ENCODE results near the gene SEM1.

- no peak for TF ChIP-seq CTCF (optimal IDR thresholded peaks at IDR 0.05 in 1 of 3, IDR thresholded peaks at IDR 0.05 in 1 of 3, conservative IDR thresholded peaks at IDR 0.05 in 1 of 3; ENCODE audit: extremely low read depth in 1 of 3, insufficient read depth in 2 of 3, low read length in 3 of 3)
- no peak for TF ChIP-seq EZH2 (IDR thresholded peaks at IDR 0.05; ENCODE audit: low read length)
Observed at GRCh38 chr7:96669812-96670211, 39.8 kb downstream of the SEM1 start.

Measured in keratinocyte (primary cell).